ENCODE results near the gene HNMT. TPM values are rescaled to one million over a fixed set of nuclear protein-coding genes. Genes with fewer than 3 reads are reported as not detected.

HNMT gene
- total and polyA plus RNA-seq, 2 of the 13 experiments (the other 11 are each of a cell fraction or from before 2014, with no cell fraction given), result 279 to 309 TPM

- 0 out of 2 replicates have a peak, but pooled peaks have one; percentile 46 for TF ChIP-seq HMGXB3 (CRISPR knock-in tag; IDR thresholded peaks at IDR 0.05; ENCODE audit: borderline replicate concordance)
- no peak for TF ChIP-seq CENPBD1 (CRISPR knock-in tag; IDR thresholded peaks at IDR 0.05; ENCODE audit: borderline replicate concordance, low read depth)
- TF ChIP-seq AGO2 (optimal IDR thresholded peaks at IDR 0.05; ENCODE audit: low read depth, low read length), result no peak
Measured at GRCh38 chr2:137969418-137969765, 5.1 kb downstream of the HNMT start (continued).

GRCh38 chr2:137969876-137970275 lies 5.6 kb downstream of the HNMT start:
- in situ Hi-C loops (cut with HindIII; ENCODE audit: extremely low pct_ligation_motif_present, low pct_unique_long_range_greater_than_20kb), result no loop called here
- no peak for DNase-seq (ENCODE audit: low spot score)
- no peak for FAIRE-seq
- no TSS peak for BruUV-seq (replicated peaks)
- H3K4me1 ChIP-seq (ENCODE audit: insufficient read depth, low read length), result peaks cover 81% of the 10 kb centered on the region
- no peaks in the 10 kb centered on the region; a peak in 2 of 5 replicates for H3K27me3 ChIP-seq (ENCODE audit: control insufficient read depth in 1 of 2, insufficient read depth in 2 of 2, low read length in 2 of 2)
- H2AFZ ChIP-seq (ENCODE audit: low read length), result no peak overlapping the region
- no peak for ATAC-seq
- TF ChIP-seq ZNF816 (CRISPR knock-in tag; IDR thresholded peaks at IDR 0.05; ENCODE audit: borderline replicate concordance) (peak; percentile 27; the same call in 1 of the 2 replicates), KLF9 (CRISPR knock-in tag; IDR thresholded peaks at IDR 0.05; ENCODE audit: low read depth) (no peak), NFIC (IDR thresholded peaks at IDR 0.05; ENCODE audit: low read length) (peak; percentile 51; the same call in 1 of the 2 replicates), ZBTB33 (CRISPR knock-in tag; IDR thresholded peaks at IDR 0.05) (no peak), RBFOX2 (IDR thresholded peaks at IDR 0.05; ENCODE audit: low read depth, low read length) (peak; percentile 56; the same call in 1 of the 2 replicates), ATF4 (CRISPR knock-in tag; IDR thresholded peaks at IDR 0.05) (0 out of 4 replicates have a peak, but pooled peaks of 1 of the 2 experiments have one; percentile 29), POLR2AphosphoS5 (IDR thresholded peaks at IDR 0.05; ENCODE audit: low read depth, low read length) (peak; percentile 39; the same call in 1 of the 2 replicates)
- H3K4me3 ChIP-seq (replicated peaks in 1 of 3; ENCODE audit: insufficient read depth in 1 of 3, low read depth in 2 of 3, low read length in 3 of 3), result peak overlapping the region in 1 of 3 experiments; percentile 82; a peak in 1 of 6 replicates
- H3K36me3 ChIP-seq (replicated peaks in 1 of 2; ENCODE audit: control insufficient read depth in 1 of 2, insufficient read depth in 2 of 2, low read length in 2 of 2), result peaks cover 10 to 45% of the 10 kb centered on the region in 2 experiments
- 0 out of 2 replicates have a peak, but pooled peaks cover 8% of the 10 kb centered on the region for H4K20me1 ChIP-seq (ENCODE audit: insufficient read depth, low read length)
- 93% methylated on average over 1 of the region's 1 CpG for whole genome bisulfite sequencing (ENCODE audit: low lambda C conversion rate)
- ChIA-PET CTCF (ENCODE audit: low intra/inter-chr PET ratio, low total read pairs) (no interaction called here), POLR2A (interaction anchor here (1.4 to 9.4 kb wide), 5 partner anchors 13 to 62 kb away, joined by 4 to 733 read pairs (median 6); no protein-coding TSS in a partner anchor)
- H3K4me2 ChIP-seq (ENCODE audit: low read depth, low read length), result peak overlapping the region; percentile 92
- H3K27ac ChIP-seq (ENCODE audit: extremely low read length, insufficient read depth, low read length), result peak overlapping the region; percentile 100
- peaks cover 96% of the 10 kb centered on the region for H3K79me2 ChIP-seq (ENCODE audit: insufficient read depth, low read length)
- peak overlapping the region; percentile 99; the same call in 1 of the 2 replicates for H3K9ac ChIP-seq (ENCODE audit: insufficient read depth, low read depth, low read length)
- no peaks in the 10 kb centered on the region for H3K9me3 ChIP-seq (ENCODE audit: low read length)
- intact Hi-C loops (cut with micrococcal nuclease; ENCODE audit: unreplicated experiment), result loop anchor here (2.0 kb wide), 1 partner anchor 405 kb away; no protein-coding TSS in a partner anchor

All from HepG2 (cell line).